ENCODE results near the gene ST3GAL2.

Gene ST3GAL2

DNA sequence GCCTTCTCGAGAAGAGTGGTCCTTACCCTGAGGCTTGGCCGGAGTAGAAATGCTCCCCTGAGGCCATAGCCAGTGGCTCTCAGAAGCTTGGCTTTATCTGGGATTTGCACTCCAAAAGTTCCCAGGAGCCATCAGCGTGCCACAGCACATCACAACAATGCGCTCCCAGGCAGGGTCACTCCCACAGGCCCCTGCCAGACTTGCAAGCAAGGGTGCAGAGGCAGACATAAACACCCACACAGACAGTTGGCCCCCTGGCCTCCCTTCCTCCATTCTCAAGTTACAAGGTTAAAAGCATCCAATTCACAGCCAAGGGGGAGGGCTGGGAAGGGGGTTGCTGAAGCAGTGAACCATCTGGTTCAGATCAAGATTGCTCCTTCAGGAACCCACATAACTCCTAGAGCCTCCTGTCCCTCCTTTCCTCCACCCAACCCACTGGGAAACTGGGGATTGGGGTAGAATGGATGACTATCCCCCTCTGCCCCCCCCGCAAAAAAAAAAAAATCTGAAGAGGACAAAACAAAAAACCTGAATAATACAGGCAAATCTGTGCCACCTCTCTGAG lies 1.8 kb downstream of the ST3GAL2 start:
- DNase-seq: no peak

DNA sequence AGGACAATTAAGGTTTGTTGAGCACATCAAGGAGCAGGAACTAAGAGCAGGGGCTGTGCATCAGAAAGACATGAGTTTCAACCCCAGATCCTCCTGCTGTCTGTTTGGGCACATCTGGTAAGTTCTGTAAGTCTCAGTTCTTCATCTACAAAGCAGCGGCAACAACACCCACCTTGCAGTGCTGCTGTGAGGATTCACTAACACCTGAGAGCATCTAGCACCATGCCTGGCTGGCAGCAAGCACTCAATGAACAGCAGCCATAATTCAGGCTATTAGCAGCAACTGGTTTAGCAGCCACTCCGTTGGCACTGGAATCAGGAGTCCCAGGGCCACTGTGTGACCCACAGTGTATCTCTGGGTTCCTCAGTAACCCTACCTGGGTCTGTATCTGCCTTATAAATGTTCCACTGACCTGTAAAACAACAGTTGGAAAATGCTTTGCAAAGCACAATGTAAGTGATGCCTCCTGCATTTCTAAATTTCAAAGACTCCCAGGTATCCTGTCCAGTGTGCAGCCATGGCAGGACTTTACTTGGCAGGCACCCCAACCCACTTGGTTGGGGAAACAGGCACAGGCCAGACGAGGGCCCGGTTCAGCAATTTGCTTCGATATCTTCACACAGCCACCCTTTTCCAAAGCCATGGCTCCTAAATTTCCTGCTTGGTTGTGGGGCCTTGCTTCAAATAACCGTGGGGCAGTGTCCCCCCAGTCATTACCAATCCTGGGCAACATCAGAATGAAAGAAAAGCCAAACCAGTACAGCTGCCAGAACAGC lies 4.2 kb downstream of the ST3GAL2 start:
- DNase-seq: no peak

DNA sequence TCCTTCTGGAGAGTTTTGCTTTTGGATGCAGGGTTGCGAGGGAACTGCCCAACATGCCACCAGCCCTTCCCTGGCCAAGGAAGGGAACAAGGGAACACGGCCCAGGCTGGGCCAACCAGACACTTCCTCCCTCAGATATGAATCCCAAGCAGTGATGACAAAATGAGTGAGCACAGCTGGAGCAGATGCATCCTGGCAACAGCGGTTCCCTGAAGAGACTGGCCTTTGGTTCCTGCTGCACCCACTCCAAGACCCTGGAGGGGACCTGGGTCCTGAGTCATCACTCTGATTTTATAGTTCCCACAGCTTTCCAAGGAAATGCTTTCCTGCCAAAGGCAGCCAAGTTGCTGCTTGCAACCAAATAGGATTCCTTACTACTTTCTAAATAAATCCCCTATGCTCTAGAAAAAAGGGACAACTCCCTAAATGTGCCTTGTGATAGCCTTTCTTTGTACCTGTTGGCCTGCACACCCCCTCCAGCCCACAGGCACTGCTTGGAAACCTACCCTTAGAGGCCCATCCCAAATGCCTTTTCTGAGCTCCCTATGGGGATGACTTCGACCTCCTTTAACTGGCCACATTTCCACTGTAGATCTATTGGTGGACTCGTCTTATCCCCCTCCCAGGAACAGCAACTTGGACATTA lies 5.3 kb downstream of the ST3GAL2 start:
- no peak for DNase-seq

DNA sequence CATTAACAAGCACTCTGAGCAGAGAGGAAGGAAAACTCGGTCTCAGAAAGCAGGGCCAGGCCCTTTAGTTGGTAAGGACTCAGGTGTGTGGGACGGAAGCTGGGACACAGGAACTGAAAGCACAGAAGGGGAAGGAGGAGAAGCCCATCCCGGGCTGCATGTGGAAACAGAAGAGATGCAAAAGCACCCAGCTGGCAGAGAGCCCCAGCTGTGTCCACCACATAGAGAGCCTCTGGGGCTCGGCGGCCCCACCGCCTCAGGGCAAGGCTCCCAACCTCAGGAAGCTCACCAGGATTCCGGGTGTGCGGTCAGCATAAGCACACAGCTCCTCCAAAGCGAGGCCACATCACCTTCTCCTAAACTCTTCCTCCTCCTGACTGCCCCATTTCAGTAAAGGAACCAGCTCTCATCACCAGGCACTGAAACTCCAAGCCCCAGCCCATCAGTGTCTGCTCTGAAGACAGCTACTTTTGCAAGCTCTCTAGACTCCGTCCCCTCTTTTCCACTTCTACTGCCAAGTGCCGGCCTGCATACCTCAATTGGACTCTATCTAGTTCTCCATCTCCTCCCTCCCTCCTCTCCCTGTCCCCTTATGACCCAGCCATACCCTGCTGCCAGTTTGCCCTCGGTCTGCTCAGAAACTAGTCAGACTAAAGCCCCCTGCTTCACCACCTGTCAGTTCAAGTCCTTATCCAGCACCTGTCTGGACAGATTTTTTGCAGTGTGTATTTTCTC lies 6.0 kb downstream of the ST3GAL2 start:
- no peak for DNase-seq

GRCh38 chr16:70432356-70432722 lies 6.6 kb downstream of the ST3GAL2 start:
- no peak for DNase-seq

GRCh38 chr16:70430667-70431536 lies 8.0 kb downstream of the ST3GAL2 start:
- no peak for DNase-seq

DNA sequence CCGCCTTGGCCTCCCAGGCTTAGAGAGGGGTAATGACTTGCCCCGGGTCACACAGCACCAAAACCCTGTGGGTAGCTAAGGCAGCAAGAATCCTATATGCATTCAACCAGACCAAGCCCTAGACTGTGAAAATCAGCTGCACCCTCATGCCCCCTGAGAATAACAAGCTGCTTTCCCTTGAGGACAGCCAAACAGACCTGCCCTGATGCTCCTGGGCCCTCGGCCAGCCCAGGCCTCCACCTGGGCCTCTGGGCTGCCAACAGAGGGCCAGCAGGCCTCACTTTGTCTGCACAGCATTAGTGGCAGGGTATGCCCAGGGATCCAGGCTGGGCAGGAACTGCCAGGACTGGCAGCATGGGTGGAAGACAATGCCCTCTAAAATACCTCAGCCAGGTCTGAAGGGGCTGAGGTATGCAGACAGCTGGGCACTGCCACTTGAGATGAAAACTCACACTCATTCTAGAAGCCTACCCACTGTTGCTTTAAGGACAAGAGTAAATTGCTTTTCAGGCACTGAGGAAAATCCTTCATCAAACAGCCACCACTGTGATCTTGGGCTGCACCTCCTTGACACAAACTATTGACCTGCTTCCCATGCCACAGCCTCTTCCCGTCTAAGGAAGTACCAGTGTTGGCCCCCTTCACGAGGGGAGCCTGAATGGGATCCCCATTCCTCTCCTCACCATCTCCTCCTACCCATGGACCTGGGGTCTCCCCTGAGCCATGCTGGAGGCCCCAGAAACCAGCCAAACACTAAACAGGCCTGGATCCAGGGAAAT lies 8.8 kb downstream of the ST3GAL2 start:
- DNase-seq: no peak

DNA sequence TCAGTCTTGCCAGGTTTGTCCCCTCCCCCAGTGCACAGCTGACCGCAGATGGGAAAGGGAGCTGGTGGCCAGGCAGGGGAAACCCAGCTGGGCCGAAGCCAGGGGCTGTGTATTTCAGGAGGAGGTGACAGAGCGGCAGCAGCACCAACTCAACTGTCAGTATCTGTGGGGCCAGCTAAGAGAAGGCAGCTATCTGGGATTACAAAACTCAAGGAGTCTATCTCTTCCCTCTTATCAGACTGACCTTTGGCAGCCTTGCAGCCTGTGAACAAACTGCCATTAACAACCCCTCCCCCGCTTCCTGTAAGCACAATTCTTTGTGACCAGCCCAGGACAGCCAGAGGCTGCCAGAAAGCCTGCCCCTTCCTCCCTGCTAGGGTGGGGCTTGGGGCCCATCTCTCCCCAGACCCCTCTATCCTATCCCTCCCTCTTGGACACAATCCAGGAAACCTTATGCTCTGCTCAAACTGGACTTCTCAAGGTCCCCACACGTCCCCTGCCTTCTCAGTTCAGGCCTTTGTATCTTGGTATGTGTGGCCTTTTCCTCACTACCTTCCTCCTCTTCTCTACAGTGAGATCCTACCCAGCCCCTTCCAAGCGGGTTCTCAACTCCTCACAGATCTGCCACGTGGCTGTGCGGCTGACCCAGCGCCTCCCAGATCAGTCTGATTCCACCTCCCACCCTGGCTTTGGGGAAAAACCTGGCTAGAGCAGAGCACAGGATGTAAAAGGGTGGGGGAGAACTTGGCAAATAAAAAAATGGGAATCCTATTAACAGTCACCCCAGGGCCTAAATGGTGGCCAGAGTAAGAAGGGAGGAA lies 10.5 kb downstream of the ST3GAL2 start:
- peak; percentile 75 for DNase-seq

DNA sequence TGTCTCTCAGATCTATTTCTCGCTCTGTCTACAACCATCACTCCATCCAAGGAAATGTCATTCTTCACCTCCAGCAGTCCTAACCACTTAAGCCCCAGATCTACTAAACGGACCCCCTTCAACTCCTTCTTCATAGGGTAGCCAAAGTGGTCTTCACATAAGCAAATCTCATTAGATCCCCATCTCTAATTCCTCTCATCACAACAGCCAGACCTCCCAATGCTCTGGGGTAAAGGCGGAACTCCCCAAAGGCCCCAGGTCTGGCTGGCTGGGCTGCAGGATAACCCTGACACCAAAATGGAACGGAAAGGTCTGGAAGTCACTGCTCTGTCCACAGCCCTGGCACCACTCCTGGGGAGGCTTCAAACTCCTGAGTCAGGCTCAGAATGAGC lies 11.1 kb downstream of the ST3GAL2 start:
- DNase-seq: no peak

DNA sequence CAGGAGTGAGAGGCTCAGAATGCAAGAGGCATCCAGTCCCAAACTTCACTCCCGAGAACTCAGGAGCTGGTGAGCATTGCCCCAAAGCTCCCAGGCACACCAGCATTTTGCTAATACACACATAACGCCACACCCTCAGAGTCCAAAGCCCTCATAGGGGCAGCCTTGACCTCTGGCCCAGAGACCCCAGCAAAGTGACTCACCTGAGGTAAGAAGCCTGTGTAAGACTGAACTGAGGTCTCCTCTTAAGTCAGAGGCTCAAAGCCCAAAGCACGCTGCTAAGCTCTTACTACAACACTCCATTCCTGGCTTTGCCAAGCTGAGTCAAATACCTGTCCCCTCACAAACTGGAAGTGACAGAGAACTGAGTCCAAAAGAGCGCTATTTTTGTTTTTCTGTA lies 16.4 kb downstream of the ST3GAL2 start:
- no peak for DNase-seq

DNA sequence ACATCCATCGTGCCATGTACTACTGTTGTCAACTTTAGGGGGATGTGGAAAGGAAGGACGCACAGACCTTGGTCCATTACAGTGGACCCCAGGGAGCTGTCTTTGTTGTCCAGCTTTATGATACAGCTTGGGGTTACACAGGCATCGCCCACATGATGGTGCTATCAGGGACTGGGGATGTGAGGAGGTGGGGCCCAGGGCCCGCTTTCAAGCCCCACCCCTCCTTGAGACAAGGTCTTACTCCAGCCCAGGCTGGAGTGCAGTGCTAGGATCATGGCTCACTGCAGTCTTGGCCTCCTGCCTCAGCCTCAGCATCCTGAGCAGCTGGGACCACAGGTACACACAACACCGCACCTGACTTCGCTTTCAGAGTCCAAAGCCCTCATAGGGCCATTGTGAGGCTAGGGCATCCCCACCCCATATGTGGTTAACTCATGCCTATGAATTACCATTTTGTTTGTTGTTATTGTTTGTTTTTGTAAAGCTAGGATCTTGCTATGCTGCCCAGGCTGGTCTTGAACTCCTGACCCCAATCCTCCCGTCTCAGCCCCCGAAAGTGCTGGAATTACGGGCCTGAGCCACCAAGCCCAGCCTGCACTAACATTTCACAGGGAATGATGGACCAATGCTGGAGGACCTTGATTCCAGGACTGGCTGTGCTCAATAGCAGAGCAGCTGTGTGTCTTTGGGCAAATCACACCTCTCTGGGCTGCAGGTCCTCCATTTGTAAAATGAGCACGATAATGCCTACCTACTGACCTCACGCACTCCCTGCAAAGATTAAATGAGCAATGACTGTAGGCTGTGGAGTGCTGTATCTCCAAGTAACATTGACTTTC lies 17.2 kb downstream of the ST3GAL2 start:
- DNase-seq: no peak

- no peak for DNase-seq
Observed at GRCh38 chr16:70421014-70421413, 17.9 kb downstream of the ST3GAL2 start.

GRCh38 chr16:70419384-70420327 lies 19.2 kb downstream of the ST3GAL2 start:
- DNase-seq: no peak

DNA sequence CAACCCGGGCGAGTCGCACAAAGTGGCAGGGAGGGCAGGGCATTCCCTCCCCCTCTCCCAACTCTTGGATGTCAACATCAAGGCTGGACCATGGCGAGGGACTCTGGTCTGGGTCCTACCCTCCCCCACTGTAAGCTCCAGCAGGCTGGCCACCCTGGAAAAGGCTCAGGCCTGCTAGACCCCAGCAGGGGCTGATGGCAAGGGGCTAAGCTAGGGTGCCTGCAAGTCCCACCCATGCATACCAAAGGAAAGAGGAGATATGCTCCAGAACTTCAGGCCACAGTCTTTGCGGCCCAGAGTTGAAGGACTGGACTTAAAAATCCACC lies 19.9 kb downstream of the ST3GAL2 start:
- no peak for DNase-seq

GRCh38 chr16:70418274-70418992 lies 20.5 kb downstream of the ST3GAL2 start:
- no peak for DNase-seq

DNA sequence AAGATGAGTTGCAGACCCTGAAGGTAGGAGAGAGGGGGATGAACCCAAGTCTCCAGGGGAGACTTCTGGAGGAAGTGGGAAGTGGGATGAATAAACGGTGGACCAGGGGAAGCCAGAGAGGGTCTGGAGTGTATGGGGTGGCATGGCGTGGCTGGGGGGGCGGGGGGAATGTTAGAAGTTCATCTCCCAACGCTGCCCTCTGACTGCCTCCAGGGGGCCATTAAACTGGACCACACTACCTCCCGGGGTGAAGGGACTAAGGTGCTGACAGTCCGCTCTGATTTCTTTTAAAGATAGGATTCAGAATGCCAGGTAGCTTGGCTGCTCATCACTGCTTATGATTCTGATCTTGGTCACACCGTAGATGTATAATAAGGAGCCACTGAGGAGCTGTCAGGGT lies 21.2 kb downstream of the ST3GAL2 start:
- no peak for DNase-seq

- peak; percentile 4 for DNase-seq
Observed at GRCh38 chr16:70416748-70417616, 21.9 kb downstream of the ST3GAL2 start.
